Upper lobe of right lung (tissue), 1 donor: ENCODE results near the gene JCAD. TPM values are rescaled to one million over a fixed set of nuclear protein-coding genes. Genes with fewer than 3 reads are reported as not detected.
A peak's percentile ranks its signal among the peaks of the same experiment; 100 is the strongest.

Experiments used
- ATAC-seq: fragments of 200-7000 bp; cut with Tn5 transposase; one replicate; pipeline ENCODE4 v1.9.1; 2020; ENCODE audit warnings: mild to moderate bottlenecking, moderate library complexity
- DNase-seq: peaks from one replicate; pipeline ENCODE4 v3.0.0-alpha.2; 2020
- H3K27ac ChIP-seq: fragments of 200-600 bp; one replicate; pipeline ENCODE4 v1.8.0; 2022
- H3K27me3 ChIP-seq: fragments of 200-600 bp; one replicate; pipeline ENCODE4 v1.8.0; 2022; ENCODE audit warnings: mild to moderate bottlenecking
- H3K36me3 ChIP-seq: fragments of 200-600 bp; one replicate; pipeline ENCODE4 v1.8.0; 2022
- H3K4me1 ChIP-seq: fragments of 200-600 bp; one replicate; pipeline ENCODE4 v1.8.0; 2022
- H3K4me3 ChIP-seq: fragments of 200-600 bp; one replicate; pipeline ENCODE4 v1.8.0; 2022; ENCODE audit warnings: mild to moderate bottlenecking
- H3K9me3 ChIP-seq: fragments of 200-600 bp; one replicate; pipeline ENCODE4 v1.8.0; 2022
- CTCF ChIP-seq: fragments of 200-600 bp; IDR thresholded peaks from one replicate; pipeline ENCODE4 v1.8.0; 2022; ENCODE audit warnings: antibody characterized with exemption
- intact Hi-C: fragments of 100-400 bp; cut with DNase I; formaldehyde crosslinking; loops from one replicate; pipeline ENCODE4 v1.11.0; 2022
- total RNA-seq: library from RNA; stranded (reverse); fragmentation: NEBNext Ultra II Directional; extraction: Animal tissue kit (Norgen Biotek cat#: 25700); gene quantifications from one replicate; pipeline ENCODE4 v1.2.1, GENCODE V29; 2021
- donor health status: DM: no; HTN: yes; CAD: no; lungs with severe emphysema.

JCAD gene
- total RNA-seq, 1 donor from 2014 or later, result 67.6 TPM

GRCh38 chr10:30058570-30059132 lies 735 bp downstream of the JCAD start:
- no peaks in the 10 kb centered on the region for H3K36me3 ChIP-seq
- H3K9me3 ChIP-seq, result no peaks in the 10 kb centered on the region
- TF ChIP-seq CTCF, result no peak
- intact Hi-C loops, result no loop called here
- peak; percentile 68 for DNase-seq
- peak overlapping the region; percentile 90 for H3K27ac ChIP-seq
- peaks cover 22% of the 10 kb centered on the region for H3K4me1 ChIP-seq
- H3K27me3 ChIP-seq, result no peaks in the 10 kb centered on the region
- ATAC-seq, result peak; percentile 58
- H3K4me3 ChIP-seq, result peak overlapping the region; percentile 68

DNA sequence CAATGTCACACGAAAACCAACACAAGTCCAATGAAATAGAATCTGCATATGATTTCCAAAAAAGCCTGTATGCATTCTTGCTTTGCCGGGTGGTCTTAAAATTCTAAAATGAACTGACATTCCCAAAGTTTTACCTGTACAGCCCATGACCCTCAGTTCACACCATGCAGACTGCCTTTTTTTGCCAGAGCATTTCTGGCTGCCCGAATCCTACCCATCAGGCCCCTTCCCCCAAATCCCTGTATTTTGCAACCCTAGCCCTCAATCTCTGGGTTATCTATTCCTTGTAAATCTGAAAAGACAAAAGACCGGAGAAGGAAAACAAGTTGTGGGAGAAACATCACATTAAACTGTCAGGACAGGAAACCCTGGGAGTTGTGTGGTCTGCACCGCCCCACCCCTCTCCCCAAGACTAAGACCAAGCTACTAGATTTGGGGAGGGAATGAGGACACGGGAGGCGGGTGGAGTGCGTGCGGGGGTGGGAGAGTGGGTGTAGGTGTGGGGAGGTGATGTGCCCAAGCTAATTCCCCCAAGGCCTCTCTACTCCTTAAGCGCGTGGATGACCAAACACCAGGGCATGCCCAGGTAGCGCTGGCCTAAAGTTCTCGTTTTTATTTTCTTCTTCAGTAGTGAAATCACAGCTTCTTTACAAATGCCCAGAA lies 1.4 kb downstream of the JCAD start:
- TF ChIP-seq CTCF, result no peak
- intact Hi-C loops, result no loop called here
- ATAC-seq, result no peak
- peak overlapping the region; percentile 90 for H3K27ac ChIP-seq
- peak overlapping the region; percentile 68 for H3K4me3 ChIP-seq
- H3K36me3 ChIP-seq, result no peaks in the 10 kb centered on the region
- no peak for DNase-seq
- no peaks in the 10 kb centered on the region for H3K27me3 ChIP-seq
- H3K9me3 ChIP-seq, result no peaks in the 10 kb centered on the region
- H3K4me1 ChIP-seq, result peaks cover 22% of the 10 kb centered on the region

DNA sequence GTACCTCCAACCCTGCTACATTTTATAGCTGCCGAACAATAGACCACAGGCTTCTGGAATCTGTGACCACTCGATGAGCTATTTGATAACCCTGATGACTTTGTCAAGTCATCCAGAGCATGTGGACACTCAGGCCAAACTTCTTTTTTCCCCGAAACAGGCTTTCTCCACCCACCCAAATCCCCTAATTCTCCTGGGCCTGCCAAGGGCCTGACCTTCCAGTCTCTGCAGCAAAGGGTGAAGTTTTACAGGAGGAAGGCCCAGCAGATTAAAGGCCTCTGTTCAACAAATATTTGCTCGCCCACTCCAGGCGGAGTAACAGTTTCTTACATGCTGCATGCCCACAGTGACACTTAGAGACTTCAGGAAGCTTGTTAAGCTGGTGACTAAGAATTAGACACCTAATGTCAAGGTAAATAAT lies 2.0 kb downstream of the JCAD start:
- Histone ChIP-seq H3K27me3 (no peaks in the 10 kb centered on the region), H3K4me3 (peak overlapping the region; percentile 68), H3K36me3 (no peaks in the 10 kb centered on the region), H3K9me3 (no peaks in the 10 kb centered on the region), H3K4me1 (peaks cover 22% of the 10 kb centered on the region), H3K27ac (peak overlapping the region; percentile 90)
- intact Hi-C loops, result no loop called here
- DNase-seq, result no peak
- no peak for TF ChIP-seq CTCF
- ATAC-seq, result no peak

DNA sequence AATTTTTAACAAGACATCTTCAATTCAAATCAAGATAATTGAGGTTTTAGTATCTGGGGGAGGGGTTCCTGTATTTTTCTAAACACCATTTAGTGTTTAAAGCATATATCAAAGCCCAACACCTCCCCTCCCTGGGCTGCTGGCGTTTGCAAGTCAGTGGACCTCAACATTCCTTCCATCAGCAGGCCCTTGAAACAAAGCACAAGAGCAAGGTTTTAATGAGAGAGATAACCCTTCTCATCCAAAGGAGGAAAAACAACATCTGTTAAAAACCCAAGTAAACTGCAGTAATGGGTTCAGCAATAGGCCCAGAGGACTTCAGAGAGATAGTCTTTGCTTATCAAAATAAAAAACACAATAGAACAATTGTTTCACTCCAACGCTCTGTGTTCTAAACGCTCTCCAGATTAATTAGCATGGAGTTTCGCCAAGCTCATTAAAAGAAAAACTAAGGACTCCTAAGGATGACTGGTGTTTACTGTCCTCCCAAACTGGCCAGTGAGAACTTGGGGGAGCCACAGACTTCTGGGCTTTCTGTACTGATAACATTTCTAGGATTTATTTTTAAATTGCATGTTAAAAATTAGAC lies 2.5 kb downstream of the JCAD start:
- peak overlapping the region; percentile 68 for H3K4me3 ChIP-seq
- no peak for TF ChIP-seq CTCF
- ATAC-seq (no peak), DNase-seq (no peak)
- H3K27ac ChIP-seq, result peak overlapping the region; percentile 90
- no peaks in the 10 kb centered on the region for H3K27me3 ChIP-seq
- H3K36me3 ChIP-seq, result no peaks in the 10 kb centered on the region
- intact Hi-C loops, result no loop called here
- no peaks in the 10 kb centered on the region for H3K9me3 ChIP-seq
- peaks cover 25% of the 10 kb centered on the region for H3K4me1 ChIP-seq

GRCh38 chr10:30056281-30056680 lies 3.1 kb downstream of the JCAD start:
- Histone ChIP-seq H3K36me3 (no peaks in the 10 kb centered on the region), H3K27ac (peak overlapping the region; percentile 51), H3K4me1 (peaks cover 25% of the 10 kb centered on the region), H3K27me3 (no peaks in the 10 kb centered on the region), H3K9me3 (no peaks in the 10 kb centered on the region), H3K4me3 (peak overlapping the region; percentile 68)
- DNase-seq, result no peak
- no peak for TF ChIP-seq CTCF
- no peak for ATAC-seq
- intact Hi-C loops, result no loop called here
